GM10266 (cell line): ENCODE data around the gene APLP2.

Experiments used
- DNase-seq: peaks from one replicate; pipeline ENCODE4 v3.0.0; 2012; ENCODE audit errors: extremely low spot score
- TF ChIP-seq, protein P1 (sequence below): IDR thresholded peaks from 2 replicates; pipeline ENCODE4 v1.5.1; 2012; ENCODE audit warnings: mild to moderate bottlenecking, low read depth; ENCODE audit not compliant: control insufficient read depth, insufficient read depth; ENCODE audit errors: missing control alignments

The APLP2 gene

DNA sequence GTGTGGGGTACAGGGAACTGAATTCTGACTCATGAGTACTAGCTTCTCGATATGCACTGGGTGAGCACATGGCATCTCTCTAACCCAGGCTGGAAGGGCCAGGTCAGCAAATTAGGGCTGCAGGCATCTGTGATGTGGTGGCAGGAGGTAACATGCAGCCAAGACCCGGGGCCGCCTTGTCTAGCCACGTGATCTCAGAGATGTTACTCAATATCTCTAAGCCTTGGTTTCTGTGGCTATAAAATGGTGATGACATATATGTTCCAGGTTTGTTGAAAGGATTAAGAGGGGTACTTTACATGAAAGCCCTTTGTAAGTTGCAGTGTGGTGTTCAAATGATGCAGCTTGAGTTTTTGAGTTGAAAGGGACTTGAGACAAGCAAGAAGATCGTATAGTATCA is 93.0 kb downstream of the APLP2 start:
- no peak for DNase-seq
- TF ChIP-seq, protein P1, sequence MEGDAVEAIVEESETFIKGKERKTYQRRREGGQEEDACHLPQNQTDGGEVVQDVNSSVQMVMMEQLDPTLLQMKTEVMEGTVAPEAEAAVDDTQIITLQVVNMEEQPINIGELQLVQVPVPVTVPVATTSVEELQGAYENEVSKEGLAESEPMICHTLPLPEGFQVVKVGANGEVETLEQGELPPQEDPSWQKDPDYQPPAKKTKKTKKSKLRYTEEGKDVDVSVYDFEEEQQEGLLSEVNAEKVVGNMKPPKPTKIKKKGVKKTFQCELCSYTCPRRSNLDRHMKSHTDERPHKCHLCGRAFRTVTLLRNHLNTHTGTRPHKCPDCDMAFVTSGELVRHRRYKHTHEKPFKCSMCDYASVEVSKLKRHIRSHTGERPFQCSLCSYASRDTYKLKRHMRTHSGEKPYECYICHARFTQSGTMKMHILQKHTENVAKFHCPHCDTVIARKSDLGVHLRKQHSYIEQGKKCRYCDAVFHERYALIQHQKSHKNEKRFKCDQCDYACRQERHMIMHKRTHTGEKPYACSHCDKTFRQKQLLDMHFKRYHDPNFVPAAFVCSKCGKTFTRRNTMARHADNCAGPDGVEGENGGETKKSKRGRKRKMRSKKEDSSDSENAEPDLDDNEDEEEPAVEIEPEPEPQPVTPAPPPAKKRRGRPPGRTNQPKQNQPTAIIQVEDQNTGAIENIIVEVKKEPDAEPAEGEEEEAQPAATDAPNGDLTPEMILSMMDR, result no peak

DNA sequence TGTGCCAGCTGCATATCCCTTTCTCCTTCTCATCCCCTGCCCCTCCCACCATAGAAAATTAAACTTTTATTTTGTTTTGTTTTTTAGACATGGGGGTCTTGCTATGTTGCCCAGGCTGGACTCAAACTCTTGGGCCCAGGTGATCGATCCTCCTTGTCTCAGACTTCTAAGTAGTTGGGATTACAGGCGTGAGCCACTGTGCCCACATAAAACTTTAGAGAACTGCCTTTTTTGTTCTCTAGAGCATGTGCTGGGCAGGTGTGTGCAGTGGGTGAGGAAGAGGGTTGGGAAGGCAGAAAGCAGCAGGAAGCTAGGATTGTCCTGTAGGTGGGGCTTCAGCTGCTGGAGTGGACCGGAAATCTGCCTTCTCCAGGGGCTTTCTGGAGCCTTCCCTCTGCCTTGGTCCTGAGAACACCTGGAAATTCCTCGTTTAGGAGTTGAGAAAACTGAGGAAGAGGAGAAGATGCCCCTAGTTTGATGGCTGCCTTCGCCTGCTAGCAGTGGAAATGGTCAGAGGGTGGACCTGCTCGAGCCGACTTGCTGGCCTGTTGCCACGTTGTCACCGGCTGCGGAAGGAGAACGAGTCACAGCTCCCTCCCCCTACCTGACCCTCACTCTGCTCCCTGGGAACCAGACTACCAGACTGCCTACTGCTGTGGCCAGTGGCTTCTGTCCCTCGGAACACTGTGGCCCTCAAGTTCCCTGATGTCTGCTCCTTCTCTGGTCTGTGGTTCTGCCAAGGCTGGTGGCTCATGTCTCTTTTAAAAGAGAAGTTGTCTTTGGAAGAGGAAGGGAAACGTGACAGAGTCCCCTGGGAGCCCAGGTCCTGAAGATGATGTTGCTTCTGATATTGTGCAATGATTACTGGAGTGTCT is 93.9 kb downstream of the APLP2 start:
- TF ChIP-seq, protein P1, result no peak
- no peak for DNase-seq

DNA sequence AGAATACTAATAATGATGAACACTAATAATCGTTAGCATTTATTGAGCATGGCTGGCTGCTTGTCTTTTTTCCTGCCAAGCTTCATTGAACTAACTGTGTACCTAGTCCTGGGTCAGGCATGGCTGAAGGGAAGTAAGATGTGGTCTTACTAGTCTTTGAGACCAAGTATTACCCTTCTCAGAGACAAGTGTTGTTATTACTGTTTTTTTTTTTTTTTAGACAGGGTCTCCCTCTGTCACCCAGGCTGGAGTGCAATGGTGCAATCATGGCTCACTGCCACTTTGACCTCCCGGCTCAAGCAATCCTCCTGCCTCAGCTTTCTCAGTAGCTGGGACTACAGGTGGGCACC is 94.5 kb downstream of the APLP2 start:
- DNase-seq, result no peak
- TF ChIP-seq, protein P1, result no peak

DNA sequence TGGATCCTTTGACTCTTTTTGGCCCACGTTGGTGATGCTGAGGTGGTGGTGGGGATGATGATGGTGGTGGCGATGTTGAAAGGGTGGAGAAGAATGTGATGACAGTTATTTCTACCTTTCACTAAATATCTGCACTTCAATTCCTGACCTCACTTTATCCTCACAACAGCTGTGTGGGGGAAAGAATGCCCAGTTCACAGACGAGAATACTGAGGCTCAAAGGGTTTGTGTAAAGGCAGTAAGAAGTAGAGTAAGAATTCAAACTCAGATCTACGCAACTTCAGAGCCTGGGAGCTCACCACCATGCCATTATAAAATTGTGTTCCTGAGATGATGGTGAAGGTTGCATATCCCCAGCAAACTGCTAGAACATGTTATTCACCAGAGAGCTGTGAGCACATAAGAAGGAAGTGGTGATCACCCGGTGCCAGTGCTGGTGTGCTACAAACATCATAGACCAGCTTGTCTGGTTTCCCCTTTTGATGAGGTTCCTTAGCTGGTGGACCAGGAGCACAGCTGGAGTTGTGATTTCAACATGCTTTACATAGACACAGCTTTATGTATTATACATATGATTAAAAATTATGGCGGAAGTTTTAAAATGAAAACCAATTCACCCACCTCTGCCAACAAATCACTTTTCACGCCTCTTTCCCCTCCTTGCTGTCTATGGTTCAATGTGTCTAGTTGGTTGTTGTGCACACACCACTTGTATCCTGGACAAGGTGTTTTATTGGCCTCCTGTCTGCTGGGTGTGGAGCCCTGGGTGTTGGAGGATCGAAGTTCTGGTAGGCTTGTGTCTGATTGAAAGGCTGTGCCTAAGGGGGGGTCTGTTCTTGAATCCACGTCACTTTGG is 96.1 kb downstream of the APLP2 start:
- TF ChIP-seq, protein P1, result no peak

DNA sequence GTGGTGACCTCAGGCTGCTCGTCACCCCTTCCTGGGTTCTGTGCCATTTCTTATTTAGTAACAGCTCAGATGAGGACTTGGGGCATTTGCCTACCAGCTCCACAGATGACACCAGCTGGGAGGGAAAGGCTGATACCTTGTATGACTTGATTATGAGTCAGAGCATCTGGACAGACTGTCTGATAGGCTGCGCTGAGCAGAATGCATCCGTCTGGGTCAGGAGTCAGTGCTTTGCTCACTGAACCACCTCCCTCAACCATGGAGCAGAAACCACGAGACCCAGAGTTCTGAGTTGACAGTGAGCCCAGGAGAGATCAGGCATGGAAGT is 96.7 kb downstream of the APLP2 start:
- no peak for DNase-seq
- TF ChIP-seq, protein P1, result no peak

More for the DNA sequence above, 96.1 kb downstream of the APLP2 start:
- DNase-seq, result no peak

DNA sequence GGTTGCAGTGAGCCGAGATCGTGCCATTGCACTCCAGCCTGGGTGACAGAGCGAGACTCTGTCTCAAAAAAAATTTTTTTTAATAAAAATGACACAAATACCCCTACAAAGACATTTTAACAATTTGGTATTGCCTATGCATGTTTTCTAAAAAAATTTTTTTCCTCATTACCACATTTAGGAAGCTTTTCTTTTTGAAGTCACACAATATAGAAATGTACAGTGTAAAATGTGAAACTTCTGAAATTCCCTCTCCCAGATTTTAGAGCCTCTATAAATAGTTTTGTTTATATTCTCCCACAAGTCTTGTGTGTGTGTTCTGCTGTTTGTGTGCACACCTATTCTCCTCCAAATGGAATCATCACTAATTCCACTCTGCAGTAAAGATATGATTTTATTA is 97.5 kb downstream of the APLP2 start:
- TF ChIP-seq, protein P1, result no peak
- no peak for DNase-seq

DNA sequence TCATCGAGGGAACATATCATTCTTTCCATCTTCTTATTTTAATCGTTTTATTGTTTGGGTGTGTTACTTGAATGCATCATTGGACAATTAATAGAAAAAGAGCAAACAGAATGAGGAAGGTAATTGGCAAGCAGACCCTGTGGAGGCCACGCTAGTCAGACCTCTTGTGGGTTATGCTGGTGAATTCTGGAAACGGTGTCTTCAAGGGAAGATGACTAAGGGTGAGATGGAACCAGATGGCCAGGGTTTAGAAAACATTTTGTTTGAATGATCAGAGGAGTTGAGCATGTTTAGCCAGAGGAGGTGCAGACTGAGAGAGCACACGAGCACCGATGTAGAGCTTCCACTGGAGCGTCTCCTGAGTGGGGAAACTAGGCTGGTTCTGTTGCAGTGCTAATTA is 98.4 kb downstream of the APLP2 start:
- no peak for DNase-seq
- TF ChIP-seq, protein P1, result no peak
